Measurements from ENCODE around the gene TNFRSF25. TPM values are rescaled to one million over a fixed set of nuclear protein-coding genes. Genes with fewer than 3 reads are reported as not detected.

TNFRSF25 gene
- total RNA-seq, 6 experiments from 2014 or later, result 1.8 to 3.2 (median 2.7) TPM

DNA sequence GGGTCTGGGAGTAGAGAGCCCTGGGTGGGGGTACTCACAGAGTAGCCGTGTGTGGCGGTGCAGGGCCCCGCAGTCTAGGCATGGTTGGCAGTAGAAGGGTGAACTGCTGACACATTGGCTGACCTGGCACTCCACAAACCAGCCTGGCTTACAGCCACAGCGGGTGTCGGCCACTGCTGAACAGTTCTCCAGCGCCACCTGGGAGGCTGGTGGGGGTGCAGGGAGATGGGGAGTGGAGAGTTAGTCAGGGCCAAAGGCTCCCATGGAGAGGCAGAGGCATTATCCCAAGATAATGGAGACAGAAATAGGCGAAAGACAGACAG lies 1.5 kb downstream of the TNFRSF25 start:
- Mint-ChIP-seq H3K36me3 (ENCODE audit: low read depth) (peaks cover 7% of the 10 kb centered on the region), H3K4me1 (ENCODE audit: low read depth) (no peaks in the 10 kb centered on the region), H3K27me3 (ENCODE audit: insufficient read depth) (peaks cover 11% of the 10 kb centered on the region), H3K4me3 (no peak overlapping the region), H3K9me3 (no peaks in the 10 kb centered on the region), H3K27ac (no peak overlapping the region)
- TF ChIP-seq, protein P1, sequence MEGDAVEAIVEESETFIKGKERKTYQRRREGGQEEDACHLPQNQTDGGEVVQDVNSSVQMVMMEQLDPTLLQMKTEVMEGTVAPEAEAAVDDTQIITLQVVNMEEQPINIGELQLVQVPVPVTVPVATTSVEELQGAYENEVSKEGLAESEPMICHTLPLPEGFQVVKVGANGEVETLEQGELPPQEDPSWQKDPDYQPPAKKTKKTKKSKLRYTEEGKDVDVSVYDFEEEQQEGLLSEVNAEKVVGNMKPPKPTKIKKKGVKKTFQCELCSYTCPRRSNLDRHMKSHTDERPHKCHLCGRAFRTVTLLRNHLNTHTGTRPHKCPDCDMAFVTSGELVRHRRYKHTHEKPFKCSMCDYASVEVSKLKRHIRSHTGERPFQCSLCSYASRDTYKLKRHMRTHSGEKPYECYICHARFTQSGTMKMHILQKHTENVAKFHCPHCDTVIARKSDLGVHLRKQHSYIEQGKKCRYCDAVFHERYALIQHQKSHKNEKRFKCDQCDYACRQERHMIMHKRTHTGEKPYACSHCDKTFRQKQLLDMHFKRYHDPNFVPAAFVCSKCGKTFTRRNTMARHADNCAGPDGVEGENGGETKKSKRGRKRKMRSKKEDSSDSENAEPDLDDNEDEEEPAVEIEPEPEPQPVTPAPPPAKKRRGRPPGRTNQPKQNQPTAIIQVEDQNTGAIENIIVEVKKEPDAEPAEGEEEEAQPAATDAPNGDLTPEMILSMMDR (IDR thresholded peaks at IDR 0.05), result no peak
- DNase-seq, result no peak

- DNase-seq, result no peak
- H3K27me3 Mint-ChIP-seq (ENCODE audit: insufficient read depth), result peaks cover 18% of the 10 kb centered on the region
- TF ChIP-seq, protein P1 (IDR thresholded peaks at IDR 0.05), result no peak
- peaks cover 7% of the 10 kb centered on the region for H3K36me3 Mint-ChIP-seq (ENCODE audit: low read depth)
- no peaks in the 10 kb centered on the region for H3K9me3 Mint-ChIP-seq
- no peak overlapping the region for H3K4me3 Mint-ChIP-seq
- no peak overlapping the region for H3K27ac Mint-ChIP-seq
- no peaks in the 10 kb centered on the region for H3K4me1 Mint-ChIP-seq (ENCODE audit: low read depth)
Observed at GRCh38 chr1:6463120-6463412, 2.9 kb downstream of the TNFRSF25 start.

- Mint-ChIP-seq H3K27me3 (ENCODE audit: insufficient read depth) (peaks cover 18% of the 10 kb centered on the region), H3K27ac (no peak overlapping the region), H3K9me3 (no peaks in the 10 kb centered on the region), H3K36me3 (ENCODE audit: low read depth) (peaks cover 7% of the 10 kb centered on the region), H3K4me1 (ENCODE audit: low read depth) (no peaks in the 10 kb centered on the region), H3K4me3 (no peak overlapping the region)
- DNase-seq, result no peak
- TF ChIP-seq, protein P1 (IDR thresholded peaks at IDR 0.05), result no peak
Observed at GRCh38 chr1:6462412-6463119, 3.4 kb downstream of the TNFRSF25 start.

GRCh38 chr1:6461538-6462411 lies 4.2 kb downstream of the TNFRSF25 start:
- DNase-seq, result no peak
- H3K27ac Mint-ChIP-seq, result no peak overlapping the region
- no peaks in the 10 kb centered on the region for H3K4me1 Mint-ChIP-seq (ENCODE audit: low read depth)
- TF ChIP-seq, protein P1 (IDR thresholded peaks at IDR 0.05), result no peak
- no peaks in the 10 kb centered on the region for H3K9me3 Mint-ChIP-seq
- H3K4me3 Mint-ChIP-seq, result no peak overlapping the region
- peaks cover 7% of the 10 kb centered on the region for H3K36me3 Mint-ChIP-seq (ENCODE audit: low read depth)
- H3K27me3 Mint-ChIP-seq (ENCODE audit: insufficient read depth), result peaks cover 24% of the 10 kb centered on the region

- peaks cover 31% of the 10 kb centered on the region for H3K27me3 Mint-ChIP-seq (ENCODE audit: insufficient read depth)
- TF ChIP-seq, protein P1 (IDR thresholded peaks at IDR 0.05), result no peak
- no peak overlapping the region for H3K27ac Mint-ChIP-seq
- peaks cover 7% of the 10 kb centered on the region for H3K36me3 Mint-ChIP-seq (ENCODE audit: low read depth)
- no peak for DNase-seq
- no peaks in the 10 kb centered on the region for H3K9me3 Mint-ChIP-seq
- H3K4me3 Mint-ChIP-seq, result no peak overlapping the region
- H3K4me1 Mint-ChIP-seq (ENCODE audit: low read depth), result no peaks in the 10 kb centered on the region
Observed at GRCh38 chr1:6461051-6461530, 4.9 kb downstream of the TNFRSF25 start.

All from HFFc6 (cell line).